Activated B cell treated with CpG ODN at 0.5 μM for 24 hours (primary cell): ENCODE data around the gene CACHD1. TPM values are rescaled to one million over a fixed set of nuclear protein-coding genes. Genes with fewer than 3 reads are reported as not detected.
"Not testable (repeated sequence)": the region's sequence is repeated elsewhere in the genome, so short reads cannot be mapped to it uniquely, and the experiment has no call there.

Source experiments
- ATAC-seq: fragments of 200-7000 bp; cut with Tn5 transposase; one replicate; pipeline ENCODE4 v1.10.0; 2021; ENCODE audit warnings: low read depth, mild to moderate bottlenecking, moderate library complexity
- CTCF ChIA-PET: fragments of 350-600 bp; sonication (Branson Sonifier 250); formaldehyde crosslinking; loops from one replicate; lab custom pipeline; 2021; ENCODE audit warnings: antibody characterized with exemption; lab: Charles Lee
- POLR2A ChIA-PET: fragments of 350-600 bp; sonication (Branson Sonifier 250); formaldehyde crosslinking; loops from one replicate; lab custom pipeline; 2021; ENCODE audit warnings: antibody characterized with exemption; lab: Charles Lee
- DNase-seq: peaks from one replicate; pipeline ENCODE4 v3.0.0; 2022
- H3K27ac Mint-ChIP-seq: one replicate; pipeline ENCODE4 v1.8.0; 2020; ENCODE audit warnings: mixed read lengths
- H3K27me3 Mint-ChIP-seq: one replicate; pipeline ENCODE4 v1.8.0; 2021; ENCODE audit warnings: mixed read lengths
- H3K36me3 Mint-ChIP-seq: one replicate; pipeline ENCODE4 v1.8.0; 2021; ENCODE audit warnings: low read depth, mixed read lengths
- H3K4me1 Mint-ChIP-seq: one replicate; pipeline ENCODE4 v1.8.0; 2021; ENCODE audit warnings: mixed read lengths
- H3K4me3 Mint-ChIP-seq: one replicate; pipeline ENCODE4 v1.8.0; 2020; ENCODE audit warnings: mild to moderate bottlenecking, mixed read lengths
- H3K9me3 Mint-ChIP-seq: one replicate; pipeline ENCODE4 v1.8.0; 2020; ENCODE audit warnings: mixed read lengths
- CTCF ChIP-seq: fragments of 200-600 bp; IDR thresholded peaks from one replicate; pipeline ENCODE4 v1.8.0; 2022; ENCODE audit warnings: antibody characterized with exemption, mild to moderate bottlenecking
- intact Hi-C: fragments of 100-400 bp; cut with micrococcal nuclease; formaldehyde crosslinking; loops from one replicate; pipeline ENCODE4 v1.15.1; 2024
- total RNA-seq: library from RNA; stranded (reverse); gene quantifications from 2 replicates; pipeline ENCODE4 v1.2.3, GENCODE V29; 2022

CACHD1 gene
- total RNA-seq, 1 donor from 2014 or later = 0.22 TPM

GRCh38 chr1:64734287-64734652 is 264.3 kb downstream of the CACHD1 start:
- intact Hi-C loops = no loop called here
- H3K9me3 Mint-ChIP-seq = no peaks in the 10 kb centered on the region
- H3K4me1 Mint-ChIP-seq = no peaks in the 10 kb centered on the region
- H3K36me3 Mint-ChIP-seq = no peaks in the 10 kb centered on the region
- no peak for DNase-seq
- no peak overlapping the region for H3K4me3 Mint-ChIP-seq
- no peak for TF ChIP-seq CTCF
- no peak overlapping the region for H3K27ac Mint-ChIP-seq
- H3K27me3 Mint-ChIP-seq = peaks cover 4% of the 10 kb centered on the region
- no peak for ATAC-seq
- CTCF ChIA-PET = no interaction called here
- POLR2A ChIA-PET = no interaction called here

GRCh38 chr1:64740687-64741086 is 270.8 kb downstream of the CACHD1 start:
- H3K9me3 Mint-ChIP-seq, H3K27ac Mint-ChIP-seq, H3K4me3 Mint-ChIP-seq, H3K27me3 Mint-ChIP-seq, DNase-seq, ATAC-seq, POLR2A ChIA-PET, H3K36me3 Mint-ChIP-seq, CTCF ChIA-PET: not testable (repeated sequence)
- peaks cover 11% of the 10 kb centered on the region for H3K4me1 Mint-ChIP-seq
- intact Hi-C loops = loop anchor here (10.0 kb wide), 1 partner anchor 684 kb away; the partner anchor contains the start of genes LEPR and LEPROT
